Naive thymus-derived CD4-positive, alpha-beta T cell (primary cell): ENCODE data around the gene SESN1. TPM values are rescaled to one million over a fixed set of nuclear protein-coding genes. Genes with fewer than 3 reads are reported as not detected.

Source experiments
- ATAC-seq: fragments of 150-1000 bp; cut with Tn5 transposase; 2 replicates; pipeline ENCODE4 v1.10.0; 2021; ENCODE audit warnings: mild to moderate bottlenecking, moderate library complexity
- CTCF ChIA-PET: fragments of 350-600 bp; sonication (Branson Sonifier 250); formaldehyde crosslinking; loops from one replicate; lab custom pipeline; 2021; ENCODE audit warnings: antibody characterized with exemption; lab: Charles Lee
- POLR2A ChIA-PET: fragments of 350-600 bp; sonication (Branson Sonifier 250); formaldehyde crosslinking; loops from one replicate; lab custom pipeline; 2021; ENCODE audit warnings: antibody characterized with exemption, inconsistent platforms; lab: Charles Lee
- DNase-seq, 9 donors: peaks; one replicate each; pipeline versions ENCODE4 v3.0.0 to v3.0.0-alpha.2; 2020 to 2022; ENCODE audit warnings: mixed read lengths in 1 of 9
- H3K27ac ChIP-seq: one replicate; pipeline ENCODE4 v1.7.0; 2013; ENCODE audit warnings: mild to moderate bottlenecking, low read depth, low read length, moderate library complexity
- H3K27me3 ChIP-seq, 2 donors: one replicate each; pipeline ENCODE4 v1.7.0; 2013; ENCODE audit warnings: low read length in 2 of 2, mild to moderate bottlenecking in 2 of 2, moderate library complexity in 2 of 2; ENCODE audit not compliant: control insufficient read depth in 2 of 2, insufficient read depth in 2 of 2
- H3K36me3 ChIP-seq, 3 experiments: 1 replicate in 2 of 3; 2 replicates in 1 of 3; pipeline ENCODE4 v1.7.0; 2013; ENCODE audit warnings: low read length in 3 of 3, mild to moderate bottlenecking in 3 of 3, moderate library complexity in 1 of 3; ENCODE audit not compliant: insufficient read depth in 3 of 3, control insufficient read depth in 2 of 3
- H3K4me1 ChIP-seq, 2 donors: one replicate each; pipeline ENCODE4 v1.7.0; 2013; ENCODE audit warnings: low read length in 2 of 2, mild to moderate bottlenecking in 2 of 2, moderate library complexity in 1 of 2; ENCODE audit not compliant: control insufficient read depth in 2 of 2, insufficient read depth in 2 of 2
- H3K4me3 ChIP-seq: 2 replicates; pipeline ENCODE4 v1.7.0; 2013; ENCODE audit warnings: mild to moderate bottlenecking, low read length
- H3K9me3 ChIP-seq, 3 experiments: 1 replicate in 2 of 3; 2 replicates in 1 of 3; pipeline ENCODE4 v1.7.0; 2013; ENCODE audit warnings: low read length in 3 of 3; ENCODE audit not compliant: control insufficient read depth in 2 of 3
- H3K27ac Mint-ChIP-seq, 9 donors: one replicate each; pipeline ENCODE4 v1.8.0; 2020 to 2022; ENCODE audit warnings: mixed read lengths in 9 of 9, mild to moderate bottlenecking in 8 of 9, moderate library complexity in 5 of 9, inconsistent platforms in 2 of 9
- H3K27me3 Mint-ChIP-seq, 5 donors: one replicate each; pipeline ENCODE4 v1.8.0; 2021 to 2022; ENCODE audit warnings: mixed read lengths in 5 of 5, mild to moderate bottlenecking in 1 of 5
- H3K36me3 Mint-ChIP-seq, 5 donors: one replicate each; pipeline ENCODE4 v1.8.0; 2020 to 2022; ENCODE audit warnings: mixed read lengths in 5 of 5, mild to moderate bottlenecking in 3 of 5, inconsistent platforms in 1 of 5
- H3K4me1 Mint-ChIP-seq, 7 donors: one replicate each; pipeline ENCODE4 v1.8.0; 2020 to 2022; ENCODE audit warnings: mixed read lengths in 7 of 7, mild to moderate bottlenecking in 3 of 7, inconsistent platforms in 1 of 7
- H3K4me3 Mint-ChIP-seq, 10 donors: one replicate each; pipeline ENCODE4 v1.8.0; 2020 to 2022; ENCODE audit warnings: mild to moderate bottlenecking in 10 of 10, mixed read lengths in 10 of 10, moderate library complexity in 6 of 10, inconsistent platforms in 2 of 10
- H3K9me3 Mint-ChIP-seq, 11 donors: one replicate each; pipeline ENCODE4 v1.8.0; 2020 to 2022; ENCODE audit warnings: mixed read lengths in 11 of 11, mild to moderate bottlenecking in 4 of 11, inconsistent platforms in 1 of 11, moderate library complexity in 1 of 11
- intact Hi-C, 2 donors: fragments of 100-400 bp; cut with micrococcal nuclease; formaldehyde crosslinking; loops; one replicate each; pipeline ENCODE4 v1.15.1; 2023
- polyA plus RNA-seq, 2 donors: library from polyadenylated mRNA; unstranded; fragments of 300-500 nt; fragmentation: Illumina TruSeq; gene quantifications; one replicate each; pipeline ENCODE4 v1.2.3, GENCODE V29; 2021
- total RNA-seq, 6 experiments: library from RNA in 5 of 6; stranded (reverse) in 5 of 6; gene quantifications; 1 replicate in 5 of 6; 2 replicates in 1 of 6; pipeline ENCODE4 v1.2.3 and lab custom pipeline; 2021 to 2026

SESN1 gene
- total and polyA plus RNA-seq, 7 experiments from 2014 or later = 16.5 to 61.8 (median 37.2) TPM

- H3K4me1 ChIP-seq = no peaks in the 10 kb centered on the region
- intact Hi-C loops = no loop called here
- Mint-ChIP-seq H3K27ac (no peak overlapping the region), H3K36me3 (peaks cover 0 to 6% (median 0%) of the 10 kb centered on the region in 5 donors), H3K27me3 (peaks cover 0 to 2% (median 0%) of the 10 kb centered on the region in 5 donors), H3K4me1 (peaks cover 0 to 2% (median 1%) of the 10 kb centered on the region in 7 donors), H3K9me3 (no peaks in the 10 kb centered on the region), H3K4me3 (no peak overlapping the region)
- ATAC-seq (peak; percentile 61), DNase-seq (no peak)
- no peak overlapping the region for H3K27ac ChIP-seq
- CTCF ChIA-PET = interaction anchor here (1.4 kb wide), 1 partner anchor 9 kb away, joined by 9 read pairs; no protein-coding TSS in a partner anchor
- H3K4me3 ChIP-seq = no peak overlapping the region
- H3K9me3 ChIP-seq = no peaks in the 10 kb centered on the region
- H3K36me3 ChIP-seq = no peaks in the 10 kb centered on the region
- no peaks in the 10 kb centered on the region for H3K27me3 ChIP-seq
- POLR2A ChIA-PET = interaction anchor here (0.5 to 1.0 kb wide), 2 partner anchors 72 to 92 kb away, joined by 4 to 6 read pairs; no protein-coding TSS in a partner anchor
These were observed 12.5 kb downstream of the SESN1 start for GRCh38 chr6:109082188-109082577.

DNA sequence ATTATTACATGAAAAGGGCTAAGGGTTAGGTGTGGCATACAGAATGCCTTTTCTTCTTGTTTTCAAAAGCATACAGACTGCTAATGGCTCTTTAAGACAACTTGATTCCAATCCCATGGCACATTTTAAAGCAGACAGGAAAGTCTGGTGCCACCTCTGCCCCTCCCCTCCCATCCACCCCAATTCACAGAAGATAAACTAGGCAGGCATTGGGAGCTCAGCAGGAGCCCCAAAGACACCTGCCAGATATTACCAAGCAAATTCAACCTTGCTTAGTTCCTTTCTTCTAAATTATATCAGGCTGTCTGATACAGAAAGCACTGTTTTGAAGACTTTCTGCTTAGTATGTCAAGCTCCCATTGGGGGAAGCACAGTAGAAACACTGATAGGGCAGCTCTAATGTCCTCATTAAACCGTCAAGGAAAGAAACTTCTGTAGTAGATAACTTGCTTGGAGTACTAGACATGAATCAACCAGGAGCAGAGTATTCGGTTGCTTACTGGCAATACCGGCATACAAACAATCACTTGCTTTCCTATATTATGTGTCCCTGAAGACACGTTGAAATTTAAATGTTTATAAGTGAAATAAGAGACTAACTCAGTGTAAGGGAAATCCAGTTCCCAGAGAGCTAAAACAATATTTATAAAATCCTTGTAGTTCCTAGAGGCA lies 13.0 kb downstream of the SESN1 start:
- peaks cover 0 to 2% (median 0%) of the 10 kb centered on the region in 5 donors for H3K27me3 Mint-ChIP-seq
- Histone ChIP-seq H3K9me3 (no peaks in the 10 kb centered on the region), H3K36me3 (no peaks in the 10 kb centered on the region), H3K4me3 (no peak overlapping the region), H3K4me1 (no peaks in the 10 kb centered on the region), H3K27ac (no peak overlapping the region), H3K27me3 (no peaks in the 10 kb centered on the region)
- H3K4me1 Mint-ChIP-seq = peaks cover 0 to 2% (median 0%) of the 10 kb centered on the region in 7 donors
- no peak overlapping the region for H3K27ac Mint-ChIP-seq
- H3K36me3 Mint-ChIP-seq = peaks cover 0 to 4% (median 0%) of the 10 kb centered on the region in 5 donors
- intact Hi-C loops = no loop called here
- DNase-seq (no peak), ATAC-seq (no peak)
- H3K9me3 Mint-ChIP-seq = no peaks in the 10 kb centered on the region
- no peak overlapping the region for H3K4me3 Mint-ChIP-seq
- POLR2A ChIA-PET = interaction anchor here (0.6 to 1.0 kb wide), 2 partner anchors 72 to 292 kb away, joined by 3 to 4 read pairs; no protein-coding TSS in a partner anchor
- CTCF ChIA-PET = interaction anchor here (1.4 kb wide), 1 partner anchor 9 kb away, joined by 9 read pairs; no protein-coding TSS in a partner anchor

GRCh38 chr6:109081026-109081425 lies 13.6 kb downstream of the SESN1 start:
- ChIA-PET POLR2A (interaction anchor here (0.6 to 1.0 kb wide), 2 partner anchors 71 to 292 kb away, joined by 3 to 4 read pairs; no protein-coding TSS in a partner anchor), CTCF (interaction anchor here (1.4 kb wide), 1 partner anchor 8 kb away, joined by 9 read pairs; no protein-coding TSS in a partner anchor)
- Histone ChIP-seq H3K4me1 (no peaks in the 10 kb centered on the region), H3K9me3 (no peaks in the 10 kb centered on the region), H3K4me3 (no peak overlapping the region), H3K27me3 (no peaks in the 10 kb centered on the region), H3K27ac (no peak overlapping the region), H3K36me3 (no peaks in the 10 kb centered on the region)
- ATAC-seq (no peak), DNase-seq (no peak)
- intact Hi-C loops = no loop called here
- peaks cover 0 to 4% (median 0%) of the 10 kb centered on the region in 5 donors for H3K36me3 Mint-ChIP-seq
- H3K27ac Mint-ChIP-seq = peak overlapping the region in 1 of 9 donors; percentile 41
- H3K4me1 Mint-ChIP-seq = peaks cover 0 to 3% (median 0%) of the 10 kb centered on the region in 7 donors
- no peaks in the 10 kb centered on the region for H3K9me3 Mint-ChIP-seq
- H3K27me3 Mint-ChIP-seq = peaks cover 0 to 3% (median 0%) of the 10 kb centered on the region in 5 donors
- no peak overlapping the region for H3K4me3 Mint-ChIP-seq

DNA sequence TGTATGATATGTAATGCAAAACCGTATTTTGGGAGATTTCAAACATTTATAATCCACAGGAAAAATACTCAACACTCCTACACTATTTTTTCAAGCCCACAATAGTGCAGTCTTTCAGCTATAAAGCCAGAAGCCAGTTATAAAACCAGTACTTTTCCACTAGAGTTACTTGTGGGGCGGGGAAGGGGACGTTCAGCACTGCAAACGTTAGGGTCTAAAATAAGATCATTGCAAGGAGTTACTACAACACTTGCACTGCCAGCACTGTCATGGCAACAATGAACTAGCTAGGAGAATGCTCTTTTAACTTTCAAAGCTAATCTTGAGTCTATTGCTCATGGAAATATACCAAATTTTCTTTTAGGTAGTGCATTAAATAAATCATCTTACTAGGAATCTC lies 14.7 kb downstream of the SESN1 start:
- H3K27me3 Mint-ChIP-seq = peaks cover 0 to 7% (median 0%) of the 10 kb centered on the region in 5 donors
- H3K4me1 Mint-ChIP-seq = peaks cover 0 to 4% (median 0%) of the 10 kb centered on the region in 7 donors
- Histone ChIP-seq H3K27me3 (no peaks in the 10 kb centered on the region), H3K4me1 (no peaks in the 10 kb centered on the region), H3K9me3 (no peaks in the 10 kb centered on the region), H3K27ac (no peak overlapping the region), H3K36me3 (no peaks in the 10 kb centered on the region), H3K4me3 (no peak overlapping the region)
- POLR2A ChIA-PET = interaction anchor here (0.6 kb wide), 3 partner anchors 152 to 543 kb away, joined by 3 to 4 read pairs (median 3); no protein-coding TSS in a partner anchor
- H3K36me3 Mint-ChIP-seq = peaks cover 0 to 4% (median 0%) of the 10 kb centered on the region in 5 donors
- DNase-seq (no peak), ATAC-seq (no peak)
- H3K4me3 Mint-ChIP-seq = no peak overlapping the region
- CTCF ChIA-PET = interaction anchor here (0.7 kb wide), 1 partner anchor 782 kb away, joined by 3 read pairs; no protein-coding TSS in a partner anchor
- intact Hi-C loops = no loop called here
- no peaks in the 10 kb centered on the region for H3K9me3 Mint-ChIP-seq
- no peak overlapping the region for H3K27ac Mint-ChIP-seq

DNA sequence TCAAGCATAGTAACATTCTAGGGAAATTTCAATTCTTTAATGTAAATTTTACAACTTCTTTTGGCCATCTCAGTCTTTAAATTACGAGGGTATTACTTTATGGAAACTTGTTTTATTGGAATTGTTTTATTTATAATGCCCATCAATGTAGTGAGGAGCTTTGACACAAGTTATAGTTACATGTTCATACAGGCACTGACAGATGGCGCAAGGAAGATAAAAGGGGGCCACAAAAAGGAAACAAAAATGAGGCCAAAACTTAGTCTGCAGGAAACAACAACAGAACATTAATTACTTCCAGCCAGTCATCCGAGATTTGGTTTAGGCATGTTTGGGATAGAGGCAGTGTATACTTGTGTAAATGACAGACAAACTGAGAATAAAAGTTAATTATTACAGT lies 18.3 kb downstream of the SESN1 start:
- no peak for DNase-seq
- Histone ChIP-seq H3K4me3 (no peak overlapping the region), H3K4me1 (peaks cover 13 to 19% of the 10 kb centered on the region in 2 donors), H3K27me3 (no peaks in the 10 kb centered on the region), H3K27ac (no peak overlapping the region), H3K36me3 (no peaks in the 10 kb centered on the region), H3K9me3 (no peaks in the 10 kb centered on the region)
- H3K27me3 Mint-ChIP-seq = peaks cover 0 to 14% (median 0%) of the 10 kb centered on the region in 5 donors
- intact Hi-C loops = no loop called here
- peaks cover 0 to 2% (median 0%) of the 10 kb centered on the region in 5 donors for H3K36me3 Mint-ChIP-seq
- ChIA-PET POLR2A (interaction anchor here (0.5 to 1.3 kb wide), 2 partner anchors 67 to 201 kb away, joined by 4 read pairs; no protein-coding TSS in a partner anchor), CTCF (interaction anchor here (0.7 to 7.7 kb wide), 5 partner anchors 19 to 543 kb away, joined by 3 to 143 read pairs (median 3); partner anchors contain the start of genes CD164, CEP57L1 and SESN1)
- H3K27ac Mint-ChIP-seq = no peak overlapping the region
- no peak for ATAC-seq
- H3K4me3 Mint-ChIP-seq = no peak overlapping the region
- H3K4me1 Mint-ChIP-seq = peaks cover 11 to 19% (median 13%) of the 10 kb centered on the region in 7 donors
- no peaks in the 10 kb centered on the region for H3K9me3 Mint-ChIP-seq

DNA sequence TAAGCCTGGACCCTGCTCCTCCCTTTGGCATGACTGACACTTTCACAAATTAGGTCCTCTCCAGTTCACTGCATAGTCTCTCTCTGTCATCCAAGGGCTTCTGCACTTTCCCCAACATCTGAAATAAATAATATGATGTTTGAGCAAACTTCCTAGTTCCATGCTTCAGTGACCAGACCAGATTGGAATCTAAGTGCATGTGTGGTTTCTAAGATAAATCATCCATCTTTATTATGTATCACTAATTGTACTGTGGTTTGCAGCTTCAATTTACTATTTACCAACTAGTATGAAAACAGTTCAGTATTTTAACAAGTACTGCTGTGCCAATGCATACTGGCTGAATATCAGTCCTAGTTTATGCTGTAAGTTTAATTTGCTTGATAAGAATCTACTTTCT lies 18.7 kb downstream of the SESN1 start:
- Histone ChIP-seq H3K4me1 (peaks cover 17 to 23% of the 10 kb centered on the region in 2 donors), H3K27ac (no peak overlapping the region), H3K27me3 (no peaks in the 10 kb centered on the region), H3K9me3 (no peaks in the 10 kb centered on the region), H3K4me3 (no peak overlapping the region), H3K36me3 (no peaks in the 10 kb centered on the region)
- peaks cover 15 to 24% (median 17%) of the 10 kb centered on the region in 7 donors for H3K4me1 Mint-ChIP-seq
- POLR2A ChIA-PET = interaction anchor here (0.5 to 1.3 kb wide), 2 partner anchors 67 to 201 kb away, joined by 4 read pairs; no protein-coding TSS in a partner anchor
- peaks cover 0 to 14% (median 0%) of the 10 kb centered on the region in 5 donors for H3K27me3 Mint-ChIP-seq
- intact Hi-C loops = no loop called here
- ATAC-seq (no peak), DNase-seq (no peak)
- H3K36me3 Mint-ChIP-seq = peaks cover 0 to under 1% (median 0%) of the 10 kb centered on the region in 5 donors
- no peaks in the 10 kb centered on the region for H3K9me3 Mint-ChIP-seq
- peak overlapping the region in 1 of 9 donors; percentile 13 for H3K27ac Mint-ChIP-seq
- CTCF ChIA-PET = interaction anchor here (0.6 to 7.7 kb wide), 7 partner anchors 19 to 543 kb away, joined by 3 to 143 read pairs (median 3); partner anchors contain the start of genes CD164, CEP57L1 and SESN1
- H3K4me3 Mint-ChIP-seq = no peak overlapping the region
